K562 (cell line): Measurements from ENCODE around the gene SOWAHB. TPM values are rescaled to one million over a fixed set of nuclear protein-coding genes. Genes with fewer than 3 reads are reported as not detected.
A peak's percentile ranks its signal among the peaks of the same experiment; 100 is the strongest.

ENCODE experiments used
- BACH1 ChIP-seq: fragments of 200-800 bp; sonication (Bioruptor generic); IDR thresholded peaks from 2 replicates; pipeline ENCODE4 v1.6.1; 2016; ENCODE audit warnings: missing genetic modification characterization, missing compliant biosample characterization
- CREM ChIP-seq: IDR thresholded peaks from 2 replicates; pipeline ENCODE4 v1.6.1; 2014; ENCODE audit warnings: antibody characterized with exemption, low read depth
- KDM1A ChIP-seq, 2 experiments: fragments of 450-650 bp; IDR thresholded peaks; 2 replicates each; pipeline ENCODE4 v1.6.1; 2016; ENCODE audit warnings: mild to moderate bottlenecking in 2 of 2
- MECOM ChIP-seq: fragments of 250-450 bp; sonication (Bioruptor Pico); IDR thresholded peaks from 2 replicates; pipeline ENCODE4 v1.8.0; 2022; ENCODE audit warnings: inconsistent platforms
- RBM17 ChIP-seq: fragments of 200-400 bp; formaldehyde crosslinking; IDR thresholded peaks from 2 replicates; pipeline ENCODE4 v1.6.1; 2017; ENCODE audit warnings: low read depth, mild to moderate bottlenecking, low read length, borderline replicate concordance
- SMAD2 ChIP-seq: fragments of 150-350 bp; IDR thresholded peaks from 2 replicates; pipeline ENCODE4 v1.6.1; 2014; ENCODE audit warnings: low read depth, mild to moderate bottlenecking, low read length
- ZNF586 ChIP-seq: fragments of 450-650 bp; formaldehyde crosslinking; conservative IDR thresholded peaks from 2 replicates; pipeline ENCODE4 v1.4.0; 2020; ENCODE audit warnings: mild to moderate bottlenecking, moderate library complexity
- ZNF778 ChIP-seq: fragments of 450-650 bp; formaldehyde crosslinking; IDR thresholded peaks from 2 replicates; pipeline ENCODE4 v1.4.0; 2020; ENCODE audit warnings: mild to moderate bottlenecking, moderate library complexity
- polyA plus RNA-seq, 8 experiments: library from polyadenylated mRNA; depleted of rRNA in 4 of 8; stranded (reverse) in 5 of 8; unstranded in 3 of 8; fragments of >200 nt; fragmentation: Nextera tagmentation in 2 of 8; fragmentation: Illumina TruSeq in 1 of 8; extraction: Ambion mirVana in 2 of 8; extraction: Trizol in 1 of 8; gene quantifications; 2 replicates each; pipeline versions ENCODE4 v1.2.1 to v1.2.3, GENCODE V29; 2011 to 2014; ENCODE audit warnings: inconsistent platforms in 1 of 8, missing spikeins in 1 of 8
- total RNA-seq, 7 experiments: library from RNA; depleted of rRNA in 6 of 7; stranded (reverse); fragments of >200 nt in 6 of 7; fragmentation: Illumina TruSeq in 2 of 7; extraction: Trizol in 2 of 7; gene quantifications; 2 replicates each; pipeline versions ENCODE4 v1.2.1 to v1.2.3, GENCODE V29; 2011 to 2021; ENCODE audit warnings: low replicate concordance in 1 of 7
- TF ChIP-seq, protein P1 (sequence below), 2 experiments: IDR thresholded peaks; 2 replicates each; pipeline ENCODE4 v1.6.1; 2012; ENCODE audit warnings: improper control_type of control experiment in 2 of 2, low read depth in 2 of 2, low read length in 2 of 2, borderline replicate concordance in 1 of 2
- TF ChIP-seq, protein P2 (sequence below): fragments of 450-650 bp; formaldehyde crosslinking; IDR thresholded peaks from 2 replicates; pipeline ENCODE4 v1.4.0; 2020; ENCODE audit warnings: mild to moderate bottlenecking, moderate library complexity
- TF ChIP-seq, protein P3 (sequence below): IDR thresholded peaks from 2 replicates; pipeline ENCODE4 v1.6.1; 2014; ENCODE audit warnings: antibody characterized with exemption
- TF ChIP-seq, protein P4 (sequence below): fragments of 250-450 bp; sonication (Bioruptor Pico); IDR thresholded peaks from 2 replicates; pipeline ENCODE4 v1.6.1; 2021; ENCODE audit warnings: mild to moderate bottlenecking
- TF ChIP-seq, protein P5 (sequence below): fragments of 250-450 bp; sonication (Bioruptor Pico); IDR thresholded peaks from 2 replicates; pipeline ENCODE4 v1.4.0; 2020; ENCODE audit warnings: mild to moderate bottlenecking, moderate library complexity

SOWAHB gene
- total and polyA plus RNA-seq, 9 of the 15 experiments (the other 6 are each of a cell fraction or from before 2014, with no cell fraction given): not detected

DNA sequence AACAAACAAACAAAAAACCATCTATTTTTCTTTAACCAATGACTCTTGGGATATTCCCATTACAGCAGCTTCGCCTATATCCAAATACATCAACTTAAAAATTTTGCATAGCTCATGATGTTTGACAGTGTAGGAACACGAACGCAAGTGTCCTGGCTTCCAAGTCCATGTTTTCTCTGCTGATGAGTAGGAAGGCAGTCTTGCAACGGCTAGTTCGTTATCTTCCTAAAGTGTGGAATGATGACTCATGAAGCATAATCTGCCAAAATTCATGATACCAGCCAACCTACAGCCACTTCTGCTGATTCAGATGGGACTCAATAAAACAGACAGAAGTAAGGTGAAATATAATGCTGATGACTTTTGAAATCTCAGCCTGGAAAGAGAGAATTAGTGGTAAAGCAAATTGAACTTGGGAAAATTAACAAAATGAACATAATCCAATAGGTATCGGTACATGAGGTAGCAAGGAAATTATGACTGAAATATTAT lies 45.2 kb upstream of the SOWAHB start (continued):
- TF ChIP-seq, protein P1, sequence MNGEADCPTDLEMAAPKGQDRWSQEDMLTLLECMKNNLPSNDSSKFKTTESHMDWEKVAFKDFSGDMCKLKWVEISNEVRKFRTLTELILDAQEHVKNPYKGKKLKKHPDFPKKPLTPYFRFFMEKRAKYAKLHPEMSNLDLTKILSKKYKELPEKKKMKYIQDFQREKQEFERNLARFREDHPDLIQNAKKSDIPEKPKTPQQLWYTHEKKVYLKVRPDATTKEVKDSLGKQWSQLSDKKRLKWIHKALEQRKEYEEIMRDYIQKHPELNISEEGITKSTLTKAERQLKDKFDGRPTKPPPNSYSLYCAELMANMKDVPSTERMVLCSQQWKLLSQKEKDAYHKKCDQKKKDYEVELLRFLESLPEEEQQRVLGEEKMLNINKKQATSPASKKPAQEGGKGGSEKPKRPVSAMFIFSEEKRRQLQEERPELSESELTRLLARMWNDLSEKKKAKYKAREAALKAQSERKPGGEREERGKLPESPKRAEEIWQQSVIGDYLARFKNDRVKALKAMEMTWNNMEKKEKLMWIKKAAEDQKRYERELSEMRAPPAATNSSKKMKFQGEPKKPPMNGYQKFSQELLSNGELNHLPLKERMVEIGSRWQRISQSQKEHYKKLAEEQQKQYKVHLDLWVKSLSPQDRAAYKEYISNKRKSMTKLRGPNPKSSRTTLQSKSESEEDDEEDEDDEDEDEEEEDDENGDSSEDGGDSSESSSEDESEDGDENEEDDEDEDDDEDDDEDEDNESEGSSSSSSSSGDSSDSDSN (IDR thresholded peaks at IDR 0.05; ENCODE audit: borderline replicate concordance in 1 of 2, low read depth in 2 of 2, low read length in 2 of 2): no peak
- TF ChIP-seq, protein P2, sequence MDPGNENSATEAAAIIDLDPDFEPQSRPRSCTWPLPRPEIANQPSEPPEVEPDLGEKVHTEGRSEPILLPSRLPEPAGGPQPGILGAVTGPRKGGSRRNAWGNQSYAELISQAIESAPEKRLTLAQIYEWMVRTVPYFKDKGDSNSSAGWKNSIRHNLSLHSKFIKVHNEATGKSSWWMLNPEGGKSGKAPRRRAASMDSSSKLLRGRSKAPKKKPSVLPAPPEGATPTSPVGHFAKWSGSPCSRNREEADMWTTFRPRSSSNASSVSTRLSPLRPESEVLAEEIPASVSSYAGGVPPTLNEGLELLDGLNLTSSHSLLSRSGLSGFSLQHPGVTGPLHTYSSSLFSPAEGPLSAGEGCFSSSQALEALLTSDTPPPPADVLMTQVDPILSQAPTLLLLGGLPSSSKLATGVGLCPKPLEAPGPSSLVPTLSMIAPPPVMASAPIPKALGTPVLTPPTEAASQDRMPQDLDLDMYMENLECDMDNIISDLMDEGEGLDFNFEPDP: no peak
- TF ChIP-seq KDM1A (IDR thresholded peaks at IDR 0.05) (peak in 1 of 2 experiments; percentile 17; a peak in 1 of 4 replicates), RBM17 (no peak), SMAD2 (no peak), ZNF586 (no peak), BACH1 (tag) (peak; percentile 57; the same call in 1 of the 2 replicates), MECOM (CRISPR knock-in tag) (no peak), CREM (peak; percentile 65), ZNF778 (CRISPR knock-in tag) (no peak)
- TF ChIP-seq, protein P3, sequence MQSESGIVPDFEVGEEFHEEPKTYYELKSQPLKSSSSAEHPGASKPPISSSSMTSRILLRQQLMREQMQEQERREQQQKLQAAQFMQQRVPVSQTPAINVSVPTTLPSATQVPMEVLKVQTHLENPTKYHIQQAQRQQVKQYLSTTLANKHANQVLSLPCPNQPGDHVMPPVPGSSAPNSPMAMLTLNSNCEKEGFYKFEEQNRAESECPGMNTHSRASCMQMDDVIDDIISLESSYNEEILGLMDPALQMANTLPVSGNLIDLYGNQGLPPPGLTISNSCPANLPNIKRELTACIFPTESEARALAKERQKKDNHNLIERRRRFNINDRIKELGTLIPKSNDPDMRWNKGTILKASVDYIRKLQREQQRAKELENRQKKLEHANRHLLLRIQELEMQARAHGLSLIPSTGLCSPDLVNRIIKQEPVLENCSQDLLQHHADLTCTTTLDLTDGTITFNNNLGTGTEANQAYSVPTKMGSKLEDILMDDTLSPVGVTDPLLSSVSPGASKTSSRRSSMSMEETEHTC: no peak
- TF ChIP-seq, protein P4, sequence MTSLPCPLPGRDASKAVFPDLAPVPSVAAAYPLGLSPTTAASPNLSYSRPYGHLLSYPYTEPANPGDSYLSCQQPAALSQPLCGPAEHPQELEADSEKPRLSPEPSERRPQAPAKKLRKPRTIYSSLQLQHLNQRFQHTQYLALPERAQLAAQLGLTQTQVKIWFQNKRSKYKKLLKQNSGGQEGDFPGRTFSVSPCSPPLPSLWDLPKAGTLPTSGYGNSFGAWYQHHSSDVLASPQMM (CRISPR knock-in tag): no peak
- TF ChIP-seq, protein P5, sequence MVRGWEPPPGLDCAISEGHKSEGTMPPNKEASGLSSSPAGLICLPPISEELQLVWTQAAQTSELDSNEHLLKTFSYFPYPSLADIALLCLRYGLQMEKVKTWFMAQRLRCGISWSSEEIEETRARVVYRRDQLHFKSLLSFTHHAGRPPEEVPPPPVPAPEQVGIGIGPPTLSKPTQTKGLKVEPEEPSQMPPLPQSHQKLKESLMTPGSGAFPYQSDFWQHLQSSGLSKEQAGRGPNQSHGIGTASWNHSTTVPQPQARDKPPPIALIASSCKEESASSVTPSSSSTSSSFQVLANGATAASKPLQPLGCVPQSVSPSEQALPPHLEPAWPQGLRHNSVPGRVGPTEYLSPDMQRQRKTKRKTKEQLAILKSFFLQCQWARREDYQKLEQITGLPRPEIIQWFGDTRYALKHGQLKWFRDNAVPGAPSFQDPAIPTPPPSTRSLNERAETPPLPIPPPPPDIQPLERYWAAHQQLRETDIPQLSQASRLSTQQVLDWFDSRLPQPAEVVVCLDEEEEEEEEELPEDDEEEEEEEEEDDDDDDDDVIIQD (CRISPR knock-in tag): no peak
